Astrocyte of the hippocampus (primary cell): Measurements from ENCODE around the gene FAM89B.

ENCODE experiments used
- DNase-seq: peaks from one replicate; pipeline ENCODE4 v3.0.0; 2011; ENCODE audit warnings: low read depth, low spot score

Gene FAM89B

DNA sequence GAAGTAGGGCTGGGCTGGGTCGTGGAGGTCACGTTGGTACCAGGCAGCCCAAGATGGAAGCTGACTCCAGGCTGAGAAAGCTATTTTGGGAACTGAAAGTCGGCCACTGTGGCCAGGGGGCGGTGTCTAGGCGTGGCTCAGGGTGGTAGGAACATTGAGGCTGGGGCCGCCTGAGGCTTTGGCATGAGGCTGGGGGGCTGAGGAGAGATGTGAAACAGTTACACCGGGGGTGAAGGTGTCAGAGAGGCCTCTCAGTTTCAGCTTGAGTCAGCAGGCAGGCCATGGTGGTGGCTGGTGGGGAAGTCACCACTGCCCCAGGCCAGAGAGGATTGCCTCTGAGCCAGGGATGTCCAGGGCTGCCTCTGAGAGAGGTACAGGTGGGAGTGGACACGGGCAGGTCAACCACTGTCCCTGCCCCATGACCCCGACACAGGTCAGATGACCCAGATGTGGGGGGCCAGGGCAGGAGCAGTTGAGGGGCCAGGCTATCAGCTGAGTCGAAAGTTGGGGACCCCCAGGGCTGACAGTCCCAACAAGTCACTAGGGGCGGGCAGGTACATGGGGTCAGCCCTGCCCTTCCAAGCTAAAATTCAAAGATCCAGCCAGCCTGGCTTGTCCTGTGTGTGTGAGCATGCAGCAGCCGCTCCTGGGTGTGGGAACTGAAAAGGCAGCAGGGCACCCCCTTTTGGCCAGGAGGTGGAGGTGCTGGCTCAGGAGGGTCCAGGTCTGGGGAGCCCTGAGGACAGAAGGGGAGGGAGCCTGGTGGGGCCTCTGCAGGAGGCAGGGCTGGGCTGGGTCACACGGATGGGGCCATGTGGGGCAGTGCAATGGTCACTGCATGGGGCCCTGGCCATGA, 16.1 kb downstream of the FAM89B start:
- DNase-seq = peak; percentile 64

- no peak for DNase-seq
Measured at GRCh38 chr11:65589444-65590239, 17.3 kb downstream of the FAM89B start.

GRCh38 chr11:65590240-65590738, 18.0 kb downstream of the FAM89B start:
- no peak for DNase-seq

- DNase-seq = peak; percentile 87
Measured at GRCh38 chr11:65591939-65592857, 19.9 kb downstream of the FAM89B start.

DNA sequence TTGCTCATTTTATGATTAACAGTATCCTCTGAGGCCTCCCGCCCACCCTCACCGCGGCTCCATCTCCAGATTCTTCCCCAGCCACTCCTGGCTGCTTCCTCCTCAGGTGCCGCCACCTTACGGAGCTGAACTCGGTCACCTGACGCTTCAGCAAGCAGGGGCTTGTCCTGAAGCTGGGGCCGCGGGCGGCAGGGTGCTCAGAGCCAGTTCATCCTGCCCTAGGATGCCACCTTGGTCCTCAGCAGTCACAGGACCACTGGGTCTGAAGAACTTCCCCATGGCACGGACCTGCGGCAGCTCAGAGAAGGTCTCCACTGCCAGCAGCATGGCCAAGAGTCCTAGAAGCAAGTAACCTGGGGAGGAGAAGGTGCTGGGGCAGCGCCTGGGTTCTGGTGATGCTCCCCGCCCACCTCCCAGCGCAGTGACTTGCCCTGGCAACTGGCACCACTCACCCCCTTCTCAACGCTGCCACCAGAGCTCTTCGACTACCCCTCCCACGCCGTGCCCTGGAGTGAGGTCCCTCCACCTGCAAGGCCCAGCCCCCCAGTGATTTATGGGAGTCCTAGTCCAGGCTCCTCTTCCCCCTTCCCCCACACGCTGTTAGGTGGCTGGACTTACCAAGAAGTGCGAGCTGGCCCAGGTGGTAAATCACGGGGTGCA, 20.6 kb downstream of the FAM89B start:
- DNase-seq = no peak

- peak; percentile 53 for DNase-seq
Measured at GRCh38 chr11:65593518-65594414, 21.4 kb downstream of the FAM89B start.

- DNase-seq = no peak
Measured at GRCh38 chr11:65595131-65595530, 22.8 kb downstream of the FAM89B start.

DNA sequence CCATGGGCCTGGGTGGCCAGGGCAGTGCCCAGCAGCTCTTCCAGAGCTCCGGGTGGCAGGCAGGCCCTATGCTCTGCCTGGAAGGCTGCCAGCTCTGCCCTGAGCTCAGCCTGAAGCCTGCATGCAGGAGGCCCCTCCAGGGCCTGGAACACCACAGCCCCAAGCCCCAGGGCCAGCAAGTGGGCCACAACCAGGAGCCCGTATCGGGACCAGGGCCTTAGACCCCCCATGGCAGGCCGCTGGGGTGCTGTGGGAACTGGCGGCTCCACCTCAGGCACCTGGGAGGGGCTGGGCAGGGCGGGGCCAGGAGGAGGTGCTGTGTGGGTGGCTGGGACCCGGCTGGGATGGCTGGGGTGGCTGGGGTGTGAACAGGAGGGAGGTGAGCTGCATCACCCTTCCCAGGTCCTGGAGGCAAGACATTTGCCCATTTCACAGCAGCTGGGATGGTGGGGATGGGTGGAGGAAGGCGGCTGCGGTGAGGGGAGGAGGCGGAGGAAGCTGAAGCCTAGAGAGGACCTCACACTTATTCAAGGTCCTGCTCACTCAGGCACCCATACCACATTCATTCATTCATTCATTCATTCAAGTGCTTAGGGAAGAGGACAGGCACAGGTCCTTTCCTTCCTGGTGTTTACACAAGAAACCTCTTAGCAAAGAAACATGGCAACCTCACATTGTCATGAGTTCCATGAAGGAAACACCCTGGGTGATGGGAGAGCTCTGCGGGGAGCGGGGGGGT, 23.4 kb downstream of the FAM89B start, which contains the start of gene KCNK7:
KCNK7 (minus strand) TSS at position 258 of the 739 bp plus-strand sequence; CDS start at position 230, 28 bp downstream.
- no peak for DNase-seq

DNA sequence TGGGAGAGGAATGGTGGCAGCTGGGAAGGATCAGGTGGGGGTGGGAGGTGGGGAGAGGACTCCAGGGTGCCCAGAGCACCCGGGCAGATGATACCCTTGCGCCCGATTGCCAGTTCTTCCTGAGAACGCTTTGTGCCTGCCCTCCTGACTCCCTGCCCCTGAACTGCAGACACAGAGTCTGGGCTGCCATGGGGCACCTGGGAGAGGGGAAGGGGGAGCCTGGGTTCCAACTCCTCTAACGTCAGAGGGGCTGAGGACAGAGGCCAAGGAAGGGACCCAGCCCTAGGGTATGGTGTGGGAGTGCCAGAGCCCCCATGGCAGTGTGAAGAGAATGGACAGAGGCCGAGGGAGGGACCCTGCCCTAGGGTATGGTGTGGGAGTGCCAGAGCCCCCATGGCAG, 24.2 kb downstream of the FAM89B start:
- no peak for DNase-seq

GRCh38 chr11:65598258-65598699, 25.9 kb downstream of the FAM89B start:
- DNase-seq = no peak

GRCh38 chr11:65599216-65599954, 27.0 kb downstream of the FAM89B start:
- no peak for DNase-seq

DNA sequence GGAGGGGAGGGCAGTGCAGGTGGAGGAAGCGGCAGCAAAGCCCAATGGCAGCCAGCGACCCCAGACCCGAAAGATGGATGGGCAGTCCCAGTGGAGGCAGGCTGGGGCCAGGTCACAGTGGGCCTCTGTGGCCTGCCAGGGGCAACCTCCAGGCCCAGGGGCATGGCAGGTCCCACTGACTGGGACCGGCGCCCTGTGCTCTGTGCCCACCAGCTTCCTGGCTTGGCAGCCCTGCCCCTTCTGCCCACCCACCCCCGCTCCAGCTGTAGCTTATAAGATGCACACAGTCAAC, 27.6 kb downstream of the FAM89B start:
- no peak for DNase-seq

DNA sequence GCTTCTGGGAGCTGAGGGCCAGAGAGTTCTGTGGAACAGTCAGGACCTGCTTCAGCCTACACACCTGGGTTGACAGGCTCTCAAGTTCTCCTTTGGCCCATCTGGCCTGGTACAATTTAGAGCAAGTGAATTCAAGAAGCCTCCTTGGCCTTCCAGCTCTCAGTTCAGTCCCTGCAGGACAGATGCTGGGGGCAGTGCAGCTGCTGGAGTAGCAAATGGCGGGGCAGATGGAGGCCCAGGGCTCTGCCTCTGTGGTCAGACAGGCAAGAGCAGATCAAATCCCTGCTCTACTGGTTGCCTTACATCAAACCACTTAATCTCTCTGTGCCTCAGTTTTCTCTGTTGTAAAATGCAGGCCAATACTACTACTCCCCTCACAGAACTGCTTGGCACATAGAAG, 31.9 kb downstream of the FAM89B start:
- DNase-seq = no peak

DNA sequence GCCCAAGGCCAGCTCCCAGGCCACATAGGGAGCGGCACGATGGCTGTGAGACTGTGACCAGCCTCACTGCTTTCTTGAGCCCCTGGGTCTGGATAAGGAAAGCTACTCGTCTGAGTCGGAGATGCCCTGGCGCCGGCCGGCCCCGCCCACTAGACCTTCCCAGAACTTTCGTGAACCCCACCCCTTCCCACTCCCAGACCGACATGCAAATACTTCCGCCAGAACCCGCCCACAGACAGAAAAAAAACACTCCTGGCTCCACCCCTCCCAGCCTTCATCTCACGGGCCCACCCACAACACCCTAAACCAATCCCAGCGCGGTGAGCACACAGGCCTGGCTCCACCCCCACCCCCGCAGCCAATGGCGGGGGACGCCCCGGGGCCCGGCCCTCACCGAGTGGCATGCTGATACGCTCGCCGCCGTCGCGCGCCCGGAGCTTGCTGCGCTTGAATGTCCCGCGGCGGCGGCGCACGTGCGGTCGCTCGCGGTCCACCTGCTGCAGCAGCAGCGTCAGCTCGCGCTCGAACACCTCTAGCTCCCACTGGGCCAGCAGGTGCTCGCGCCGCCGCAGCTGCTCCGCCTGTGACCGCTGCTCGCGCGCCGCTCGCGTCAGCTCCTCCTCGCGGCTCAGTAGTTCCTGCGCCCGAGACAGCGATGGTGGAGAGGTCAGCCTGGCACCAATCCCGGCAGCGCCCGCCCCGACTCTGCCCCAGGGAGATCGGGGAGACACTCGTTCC, 34.7 kb downstream of the FAM89B start:
- DNase-seq = peak; percentile 98

DNA sequence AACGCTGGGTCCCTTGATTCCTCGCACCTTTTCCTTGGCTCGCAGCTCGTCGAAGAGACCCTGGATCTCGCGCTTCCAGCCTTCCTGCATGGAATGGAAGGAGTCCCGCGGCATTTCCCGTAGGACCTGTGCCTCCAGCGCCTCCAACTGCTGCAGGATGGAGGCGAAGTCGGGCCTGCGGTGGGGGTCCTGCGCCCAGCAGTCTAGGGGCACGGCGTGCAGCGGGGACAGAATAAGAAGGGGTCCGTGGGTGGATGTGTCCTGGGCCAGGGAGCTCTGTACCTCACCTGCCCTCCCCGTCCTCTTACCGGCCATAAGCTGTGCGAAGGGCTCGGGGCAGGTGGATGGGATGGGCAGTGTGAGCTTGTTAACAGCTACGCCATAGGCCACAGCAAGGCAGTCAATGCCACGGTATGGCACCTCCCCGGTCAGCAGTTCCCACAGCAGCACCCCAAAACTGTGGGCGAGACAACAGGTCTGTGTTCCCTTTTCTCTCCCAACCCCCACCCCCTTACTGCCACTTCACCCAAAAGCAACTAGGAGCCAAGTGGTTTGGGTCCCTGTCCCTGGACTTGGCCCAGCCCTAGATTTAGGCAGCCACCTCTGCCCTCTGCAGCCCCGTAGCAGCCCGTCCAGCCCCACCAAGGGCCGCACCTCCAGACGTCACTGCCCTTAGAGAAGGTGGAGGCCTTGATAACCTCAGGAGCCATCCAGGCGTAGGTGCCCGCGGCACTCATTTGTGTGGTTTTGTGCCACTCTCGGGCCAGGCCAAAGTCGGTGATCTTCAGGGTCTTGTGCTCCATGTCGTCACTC, 35.5 kb downstream of the FAM89B start:
- no peak for DNase-seq

GRCh38 chr11:65609229-65609628, 36.9 kb downstream of the FAM89B start:
- DNase-seq = no peak

- DNase-seq = no peak
Measured at GRCh38 chr11:65609665-65610064, 37.3 kb downstream of the FAM89B start.
